Stimulated activated CD8-positive, alpha-beta memory T cell treated with anti-CD3 and anti-CD28 coated beads, Interleukin-15, amount 100 ng/mL, for 48 hours (primary cell): Measurements from ENCODE around the gene NTM.

Experiments
- DNase-seq, 2 donors: peaks; one replicate each; pipeline ENCODE4 v3.0.0-alpha.2; 2020; ENCODE audit warnings: low read depth in 2 of 2

Gene NTM

GRCh38 chr11:131767421-131767820, 397.0 kb downstream of the NTM start:
- DNase-seq, result no peak

DNA sequence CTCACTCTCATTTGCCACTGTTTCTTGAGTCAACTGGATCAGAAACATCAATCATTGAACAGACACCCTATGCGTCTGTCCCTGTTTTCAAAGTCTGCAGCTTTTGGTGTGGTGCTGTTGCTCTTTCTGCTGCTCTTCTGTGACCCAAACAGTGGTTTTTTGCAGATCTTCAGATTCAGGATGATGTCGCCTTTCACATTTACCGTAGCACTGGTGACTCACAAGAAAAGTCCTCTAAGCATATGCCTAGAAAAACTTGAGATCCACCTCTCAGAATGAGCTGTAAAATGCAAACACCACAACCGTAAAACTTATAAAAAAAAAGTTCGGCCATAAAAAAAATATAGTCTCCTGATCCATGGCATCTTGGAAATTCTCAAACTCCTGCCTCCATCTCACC, 400.4 kb downstream of the NTM start:
- DNase-seq, result no peak

- DNase-seq, result no peak
Observed at GRCh38 chr11:131771471-131771870, 401.1 kb downstream of the NTM start.

- DNase-seq, result no peak
Observed at GRCh38 chr11:131773626-131774025, 403.2 kb downstream of the NTM start.

GRCh38 chr11:131776211-131776610, 405.8 kb downstream of the NTM start:
- DNase-seq, result no peak

- no peak for DNase-seq
Observed at GRCh38 chr11:131785801-131786200, 415.4 kb downstream of the NTM start.

GRCh38 chr11:131787119-131787518, 416.7 kb downstream of the NTM start:
- no peak for DNase-seq

- no peak for DNase-seq
Observed at GRCh38 chr11:131790586-131790985, 420.2 kb downstream of the NTM start.

DNA sequence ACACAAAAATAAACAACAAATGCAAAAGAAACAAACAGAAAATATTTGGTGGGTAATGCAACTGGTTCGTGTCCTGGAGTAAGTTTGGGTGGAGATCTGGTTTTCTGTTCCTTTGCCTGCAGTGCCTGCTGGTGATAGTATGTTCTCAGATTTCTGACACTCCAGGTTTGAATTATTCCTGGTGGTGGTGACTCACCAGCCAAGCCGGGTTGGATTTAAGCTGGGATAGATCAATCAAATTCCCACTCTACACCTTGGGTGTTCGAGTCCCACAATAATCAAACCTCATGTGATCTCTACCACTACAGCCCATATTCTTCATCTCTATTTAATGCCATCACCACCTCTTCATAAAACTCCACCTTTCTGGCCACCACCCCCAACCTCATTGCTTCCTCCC, 421.8 kb downstream of the NTM start:
- DNase-seq, result no peak

DNA sequence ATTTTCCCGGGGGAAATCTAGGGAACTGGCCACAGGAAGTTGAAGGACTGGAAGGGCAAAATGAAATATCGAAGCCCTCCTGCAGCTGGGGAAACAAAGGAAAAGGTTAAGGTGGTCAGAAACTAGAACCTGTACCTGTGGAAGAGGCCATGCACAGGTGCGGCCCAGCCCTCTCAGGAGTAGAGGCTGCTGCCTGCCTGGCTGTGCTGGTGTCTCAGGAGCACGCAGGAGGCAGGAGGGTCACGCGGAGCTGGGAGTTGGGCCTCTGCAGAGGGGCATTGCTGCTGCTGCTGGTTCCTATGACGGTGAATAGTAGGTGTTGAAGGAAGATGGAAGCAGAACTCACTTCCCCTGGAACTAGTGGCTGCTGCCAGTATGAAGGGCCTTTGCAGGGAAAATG, 425.7 kb downstream of the NTM start:
- no peak for DNase-seq

GRCh38 chr11:131796541-131796940, 426.1 kb downstream of the NTM start:
- no peak for DNase-seq

GRCh38 chr11:131800452-131800851, 430.0 kb downstream of the NTM start:
- DNase-seq, result no peak

DNA sequence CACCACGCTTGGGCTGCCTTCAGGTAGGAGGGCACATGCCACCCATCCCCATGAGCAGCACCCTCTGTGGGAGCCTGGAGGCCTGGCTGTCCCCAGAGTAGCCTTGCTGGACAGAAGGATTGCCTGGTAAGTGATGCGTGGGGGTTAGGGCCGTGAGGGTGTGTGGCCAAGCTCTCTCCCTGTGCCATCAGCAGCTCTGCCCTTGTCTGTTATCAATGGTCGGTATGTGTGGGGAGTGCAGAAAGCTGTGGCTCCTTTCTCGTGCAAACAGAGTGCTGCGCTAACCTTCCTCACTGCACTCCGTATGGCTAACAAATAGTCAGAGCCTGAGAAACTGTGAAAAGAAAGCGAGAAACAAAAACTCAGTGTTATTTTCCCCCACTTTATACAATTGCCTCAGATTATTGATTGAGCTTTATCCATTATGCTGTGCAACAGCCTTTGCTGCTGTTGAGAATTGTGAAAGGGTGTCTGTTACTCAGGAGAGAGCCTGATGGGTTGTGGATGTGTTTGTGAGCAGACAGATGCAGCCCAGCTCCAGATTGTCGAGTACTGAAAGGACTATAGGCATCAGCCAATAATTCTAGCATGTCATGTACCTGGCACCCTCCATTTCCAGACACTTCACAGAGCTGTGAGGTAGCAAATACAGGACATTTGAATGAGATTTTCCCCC, 432.2 kb downstream of the NTM start:
- no peak for DNase-seq

DNA sequence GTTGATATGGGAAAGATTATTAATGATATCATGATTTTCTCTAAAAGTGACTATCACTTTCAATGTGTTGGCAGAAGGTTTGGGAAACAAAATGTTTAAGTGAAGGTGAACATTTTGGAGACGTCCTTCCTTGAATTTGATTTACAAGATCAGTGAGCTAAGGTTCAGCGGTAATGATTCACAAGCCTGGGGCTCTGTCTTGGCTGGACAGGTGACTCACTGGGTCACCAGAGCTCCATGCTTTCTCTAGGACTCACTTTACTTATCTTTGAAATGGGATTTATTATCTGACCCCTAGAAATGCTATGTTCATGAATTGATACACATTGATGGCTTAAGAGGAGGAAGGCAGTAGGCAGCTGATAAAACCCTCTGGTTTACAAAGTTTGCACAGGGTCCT, 437.5 kb downstream of the NTM start:
- no peak for DNase-seq

- no peak for DNase-seq
Observed at GRCh38 chr11:131808470-131808869, 438.1 kb downstream of the NTM start.

- no peak for DNase-seq
Observed at GRCh38 chr11:131809203-131809918, 438.9 kb downstream of the NTM start.

- no peak for DNase-seq
Observed at GRCh38 chr11:131810541-131810940, 440.1 kb downstream of the NTM start.

GRCh38 chr11:131811383-131811782, 441.0 kb downstream of the NTM start:
- no peak for DNase-seq

- no peak for DNase-seq
Observed at GRCh38 chr11:131814108-131814507, 443.7 kb downstream of the NTM start.

DNA sequence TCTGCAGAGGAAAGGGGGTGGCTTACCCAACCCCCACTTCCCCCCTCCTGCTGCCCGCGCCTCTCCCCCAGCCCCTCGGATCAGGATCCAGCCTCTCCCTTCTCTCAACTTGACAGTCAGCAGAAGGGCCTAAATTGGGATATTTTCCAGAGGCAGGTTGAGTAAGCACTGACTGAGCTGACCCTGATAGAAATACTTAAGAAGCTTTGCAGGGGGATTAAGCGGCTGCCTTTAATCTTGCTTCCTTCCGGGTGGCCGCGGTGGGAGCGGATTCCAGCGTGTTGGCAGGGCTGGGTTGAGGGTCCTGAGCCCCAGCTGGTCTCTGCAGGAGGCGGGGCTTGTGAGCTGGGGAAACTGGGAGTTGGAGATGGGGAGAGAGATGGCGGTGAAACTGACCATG, 445.2 kb downstream of the NTM start:
- no peak for DNase-seq

- DNase-seq, result no peak
Observed at GRCh38 chr11:131816051-131816450, 445.6 kb downstream of the NTM start.

DNA sequence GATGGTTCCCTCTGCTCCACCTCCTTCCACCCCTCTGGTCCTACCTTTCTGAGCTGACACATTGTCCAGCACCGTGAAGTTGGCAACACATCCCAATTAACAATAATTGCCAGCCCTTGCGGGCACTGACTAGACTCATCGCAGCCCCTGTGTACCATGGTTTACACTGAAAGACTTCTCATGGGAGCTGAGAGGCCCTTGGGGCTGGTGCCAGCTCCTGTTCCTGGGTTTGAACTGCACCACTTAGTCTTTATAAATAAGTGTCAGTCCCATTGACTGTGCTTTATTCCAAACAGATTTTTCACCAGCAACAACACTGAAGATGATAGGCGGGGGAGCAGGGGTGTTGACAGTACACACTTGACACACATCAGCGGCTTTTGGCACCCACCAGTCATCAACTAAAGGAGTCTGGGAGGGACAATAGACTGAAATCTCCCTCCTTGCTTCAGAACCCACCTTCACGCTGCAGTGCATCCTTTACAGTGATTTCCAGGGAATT, 447.3 kb downstream of the NTM start:
- no peak for DNase-seq

- DNase-seq, result no peak
Observed at GRCh38 chr11:131819865-131820264, 449.4 kb downstream of the NTM start.
